Measurements from ENCODE around the gene GET4. TPM values are rescaled to one million over a fixed set of nuclear protein-coding genes. Genes with fewer than 3 reads are reported as not detected.

Gene GET4
- total RNA-seq, 1 donor from 2014 or later = 19.1 TPM

GRCh38 chr7:881441-882234 is 5.3 kb downstream of the GET4 start:
- intact Hi-C loops (cut with DNase I) = loop anchor here (10.0 kb wide), 1 partner anchor 293 kb away; no protein-coding TSS in a partner anchor
- peak; percentile 9 for DNase-seq (ENCODE audit: missing footprints)
- ATAC-seq = no peak

- peak; percentile 35 for DNase-seq (ENCODE audit: missing footprints)
- intact Hi-C loops (cut with DNase I) = loop anchor here (10.0 kb wide), 1 partner anchor 292 kb away; no protein-coding TSS in a partner anchor
- no peak for ATAC-seq
These were observed 6.1 kb downstream of the GET4 start for GRCh38 chr7:882336-883035.

GRCh38 chr7:883055-884021 is 7.0 kb downstream of the GET4 start:
- DNase-seq (ENCODE audit: missing footprints) (peak; percentile 69), ATAC-seq (peak; percentile 38)
- intact Hi-C loops (cut with DNase I) = loop anchor here (10.0 kb wide), 1 partner anchor 291 kb away; no protein-coding TSS in a partner anchor

GRCh38 chr7:884191-885003 is 8.0 kb downstream of the GET4 start:
- peak; percentile 37 for DNase-seq (ENCODE audit: missing footprints)
- intact Hi-C loops (cut with DNase I) = loop anchor here (5.0 to 10.0 kb wide), 2 partner anchors 83 to 290 kb away; no protein-coding TSS in a partner anchor
- ATAC-seq = no peak

GRCh38 chr7:885261-885892 is 9.0 kb downstream of the GET4 start:
- no peak for ATAC-seq
- intact Hi-C loops (cut with DNase I) = loop anchor here (5.0 to 10.0 kb wide), 2 partner anchors 82 to 289 kb away; no protein-coding TSS in a partner anchor
- DNase-seq (ENCODE audit: missing footprints) = peak; percentile 66

GRCh38 chr7:885893-886625 is 9.7 kb downstream of the GET4 start:
- ATAC-seq = no peak
- DNase-seq (ENCODE audit: missing footprints) = peak; percentile 59
- intact Hi-C loops (cut with DNase I) = loop anchor here (5.0 to 10.0 kb wide), 2 partner anchors 81 to 289 kb away; no protein-coding TSS in a partner anchor

- ATAC-seq (peak; percentile 86), DNase-seq (ENCODE audit: missing footprints) (peak; percentile 86)
- intact Hi-C loops (cut with DNase I) = loop anchor here (5.0 to 10.0 kb wide), 2 partner anchors 80 to 288 kb away; no protein-coding TSS in a partner anchor
These were observed 10.5 kb downstream of the GET4 start for GRCh38 chr7:886626-887487.

GRCh38 chr7:887488-887820 is 11.1 kb downstream of the GET4 start:
- intact Hi-C loops (cut with DNase I) = loop anchor here (5.0 to 10.0 kb wide), 2 partner anchors 80 to 287 kb away; no protein-coding TSS in a partner anchor
- DNase-seq (ENCODE audit: missing footprints) = peak; percentile 60

GRCh38 chr7:888081-889024 is 12.0 kb downstream of the GET4 start:
- intact Hi-C loops (cut with DNase I) = loop anchor here (5.0 to 10.0 kb wide), 2 partner anchors 79 to 286 kb away; no protein-coding TSS in a partner anchor
- peak; percentile 48 for DNase-seq (ENCODE audit: missing footprints)

More at GRCh38 chr7:887488-887820, 11.1 kb downstream of the GET4 start:
- no peak for ATAC-seq

GRCh38 chr7:889025-889390 is 12.7 kb downstream of the GET4 start:
- ATAC-seq (no peak), DNase-seq (ENCODE audit: missing footprints) (peak; percentile 69)
- intact Hi-C loops (cut with DNase I) = loop anchor here (5.0 to 10.0 kb wide), 2 partner anchors 78 to 286 kb away; no protein-coding TSS in a partner anchor

More at GRCh38 chr7:888081-889024, 12.0 kb downstream of the GET4 start:
- no peak for ATAC-seq

- intact Hi-C loops (cut with DNase I) = loop anchor here (5.0 to 10.0 kb wide), 2 partner anchors 78 to 285 kb away; no protein-coding TSS in a partner anchor
- DNase-seq (ENCODE audit: missing footprints) (no peak), ATAC-seq (no peak)
These were observed 13.0 kb downstream of the GET4 start for GRCh38 chr7:889391-889790.

- intact Hi-C loops (cut with DNase I) = no loop called here
- DNase-seq (ENCODE audit: missing footprints) (no peak), ATAC-seq (no peak)
These were observed 14.5 kb downstream of the GET4 start for GRCh38 chr7:890868-891267.

GRCh38 chr7:891291-891690 is 14.9 kb downstream of the GET4 start:
- ATAC-seq (no peak), DNase-seq (ENCODE audit: missing footprints) (no peak)
- intact Hi-C loops (cut with DNase I) = no loop called here

- DNase-seq (ENCODE audit: missing footprints) = no peak
- intact Hi-C loops (cut with DNase I) = no loop called here
- ATAC-seq = no peak
These were observed 15.5 kb downstream of the GET4 start for GRCh38 chr7:891805-892204.
